DMS114 treated with DMSO at 0.1 percent for 48 hours (cell line): ENCODE measurements around the gene ULBP1.
"Not testable (repeated sequence)": the region's sequence is repeated elsewhere in the genome, so short reads cannot be mapped to it uniquely, and the experiment has no call there.

Source experiments
- DNase-seq: peaks from one replicate; lab custom pipeline; 2025; ENCODE audit not compliant: unreplicated experiment; lab: John Stamatoyannopoulos, UW

Gene ULBP1, protein sequence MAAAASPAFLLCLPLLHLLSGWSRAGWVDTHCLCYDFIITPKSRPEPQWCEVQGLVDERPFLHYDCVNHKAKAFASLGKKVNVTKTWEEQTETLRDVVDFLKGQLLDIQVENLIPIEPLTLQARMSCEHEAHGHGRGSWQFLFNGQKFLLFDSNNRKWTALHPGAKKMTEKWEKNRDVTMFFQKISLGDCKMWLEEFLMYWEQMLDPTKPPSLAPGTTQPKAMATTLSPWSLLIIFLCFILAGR

GRCh38 chr6:149963462-149964307 is at the start of gene ULBP1:
ULBP1 (plus strand) TSS chr6:149963943; CDS start chr6:149964050, 107 bp downstream.
- peak; percentile 51 for DNase-seq

- no peak for DNase-seq
These were observed 47.5 kb upstream of the ULBP1 start for GRCh38 chr6:149915970-149916865.

DNA sequence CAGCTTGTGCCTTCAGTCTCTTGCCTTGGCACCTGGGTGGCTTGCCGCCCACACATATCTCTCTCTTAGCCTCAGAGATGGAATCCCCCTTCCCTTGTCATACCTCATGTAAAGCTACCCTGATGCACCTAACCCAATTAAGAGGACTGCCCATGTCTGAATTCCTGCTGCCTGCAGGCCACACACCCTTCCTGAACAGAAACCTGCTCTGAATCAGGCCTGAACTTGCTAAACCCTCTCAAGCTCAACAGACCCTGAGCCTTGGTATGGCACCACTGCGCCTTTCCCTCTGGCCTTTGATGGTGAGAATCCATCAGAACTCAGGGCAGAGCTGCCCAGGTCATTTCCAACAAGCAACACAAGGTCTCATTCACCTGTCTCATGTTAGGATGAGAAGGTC is 46.1 kb upstream of the ULBP1 start:
- DNase-seq, result no peak

- no peak for DNase-seq
These were observed 45.4 kb upstream of the ULBP1 start for GRCh38 chr6:149918151-149918905.

DNA sequence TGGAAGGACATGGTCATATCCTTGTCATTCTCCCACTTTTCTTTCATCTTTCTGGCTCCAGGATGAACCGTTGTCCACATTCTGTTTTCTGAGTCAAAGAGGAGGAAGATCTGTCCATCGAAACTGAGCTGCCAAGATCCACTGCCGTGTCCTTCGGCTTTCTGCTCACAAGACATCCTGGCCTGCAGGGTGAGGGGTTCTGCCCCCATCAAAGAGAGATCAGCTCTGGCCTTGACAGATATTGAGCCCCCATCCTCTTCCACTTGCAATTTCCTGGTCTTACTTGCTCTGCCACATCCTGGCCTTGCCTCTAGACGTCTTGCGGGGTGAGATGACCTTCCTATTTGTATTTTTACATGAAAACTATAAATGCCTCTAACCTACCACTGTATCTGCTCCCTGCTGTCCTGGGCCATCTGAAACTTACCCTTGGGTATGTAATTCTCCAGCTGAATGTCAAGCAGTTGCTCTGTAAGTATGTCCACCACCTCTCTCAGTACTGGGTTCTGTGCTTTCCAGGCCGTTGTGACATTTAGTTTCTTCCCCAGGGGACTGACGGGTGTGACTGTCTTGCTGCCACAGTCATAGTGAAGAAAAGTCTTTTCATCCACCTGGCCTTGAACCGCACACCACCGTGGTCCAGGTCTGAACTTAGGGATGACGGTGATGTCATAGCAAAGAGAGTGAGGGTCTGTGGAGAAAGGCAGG is 44.5 kb upstream of the ULBP1 start:
- not testable (repeated sequence) for DNase-seq

DNA sequence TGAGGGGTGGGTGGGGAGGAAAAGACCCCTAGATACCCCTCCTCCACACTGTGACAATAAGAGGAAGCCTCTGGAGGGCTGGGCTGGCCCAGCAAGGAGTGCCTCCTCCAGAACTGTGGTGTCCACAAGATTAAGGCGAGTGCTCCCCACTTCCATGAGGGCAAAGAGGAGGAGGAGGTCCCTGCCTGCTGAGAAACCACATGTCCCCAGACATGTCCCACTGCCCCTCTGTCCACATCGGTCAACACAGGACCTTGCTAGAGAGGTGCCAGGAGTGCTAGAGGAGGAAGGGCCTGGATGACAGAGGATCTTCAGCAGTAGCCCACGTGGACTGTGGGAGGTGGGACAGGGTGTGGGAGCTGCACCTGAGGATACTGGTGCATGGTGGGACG is 43.9 kb upstream of the ULBP1 start:
- DNase-seq, result no peak

- no peak for DNase-seq
These were observed 42.4 kb upstream of the ULBP1 start for GRCh38 chr6:149921361-149921760.

- not testable (repeated sequence) for DNase-seq
These were observed 41.7 kb upstream of the ULBP1 start for GRCh38 chr6:149922091-149922490.

GRCh38 chr6:149922642-149923326 is 41.0 kb upstream of the ULBP1 start, which contains the start of gene RAET1G:
RAET1G (minus strand) TSS chr6:149923121; CDS start chr6:149923010, 111 bp downstream.
- peak; percentile 74 for DNase-seq

DNA sequence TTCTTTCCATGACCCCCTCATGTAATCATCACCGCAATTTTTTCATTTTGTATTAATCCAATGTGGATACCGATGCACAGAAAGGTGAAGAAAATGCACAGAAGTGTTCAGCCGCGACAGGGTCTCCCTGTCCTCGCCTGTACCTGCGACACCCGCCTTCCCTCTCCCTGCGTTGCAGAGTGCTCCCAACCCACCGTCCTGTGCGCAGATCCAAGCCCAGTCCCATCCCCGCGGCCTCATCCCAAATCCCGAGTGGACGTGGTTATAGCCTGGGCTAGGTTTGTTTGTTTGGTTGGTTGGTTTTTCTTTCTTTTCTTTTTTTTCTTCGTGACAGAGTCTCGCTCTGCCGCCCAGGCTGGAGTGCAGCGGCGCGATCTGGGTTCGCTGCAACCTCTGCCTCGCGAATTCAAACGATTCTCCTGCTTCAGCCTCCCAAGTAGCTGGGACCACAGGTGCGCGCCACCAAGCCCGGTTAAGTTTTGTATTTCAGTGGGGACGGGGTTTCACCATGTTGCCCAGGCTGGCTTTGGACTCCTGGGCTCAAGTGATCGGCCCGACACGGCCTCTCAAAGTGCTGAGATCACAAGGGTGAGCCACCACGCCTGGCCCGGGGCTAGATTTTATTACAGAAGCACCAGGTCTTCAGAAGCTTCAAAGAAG is 40.3 kb upstream of the ULBP1 start:
- no peak for DNase-seq

DNA sequence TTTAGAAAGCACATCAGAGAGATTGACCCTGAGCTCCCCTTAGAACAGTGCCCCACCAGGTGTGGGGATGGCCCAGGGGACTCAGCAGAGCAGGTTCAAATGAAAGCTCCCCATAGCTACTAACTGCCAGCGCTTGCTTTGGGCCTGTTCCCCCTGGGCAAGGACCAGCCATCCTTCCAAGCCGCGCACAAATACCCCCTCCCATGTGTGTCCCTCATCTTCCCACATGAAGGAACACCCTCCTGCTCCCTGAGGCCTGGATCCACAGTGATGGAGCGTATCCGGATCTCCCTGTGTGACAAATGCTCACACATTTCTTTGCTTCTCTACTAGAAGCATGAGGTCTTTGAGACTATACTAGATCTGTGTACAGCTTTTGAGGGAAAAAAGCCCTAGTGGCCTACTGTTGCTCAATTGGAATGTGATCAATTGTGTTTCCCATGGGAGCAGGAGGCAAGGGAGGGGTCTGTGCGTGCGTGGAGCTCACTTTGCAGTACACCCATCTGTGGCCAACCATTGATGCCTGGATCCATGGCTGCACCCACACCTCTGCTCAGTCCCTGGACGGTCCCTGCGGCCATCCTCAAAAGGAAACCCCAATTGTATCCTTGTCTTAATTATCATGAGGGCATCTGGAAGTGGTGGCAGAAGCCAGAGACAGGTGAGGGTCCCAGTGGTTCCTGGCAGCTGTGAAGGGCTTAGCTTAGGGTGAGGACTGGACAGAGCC is 39.4 kb upstream of the ULBP1 start:
- no peak for DNase-seq

- no peak for DNase-seq
These were observed 38.9 kb upstream of the ULBP1 start for GRCh38 chr6:149924933-149925252.

- no peak for DNase-seq
These were observed 38.3 kb upstream of the ULBP1 start for GRCh38 chr6:149925253-149925973.

DNA sequence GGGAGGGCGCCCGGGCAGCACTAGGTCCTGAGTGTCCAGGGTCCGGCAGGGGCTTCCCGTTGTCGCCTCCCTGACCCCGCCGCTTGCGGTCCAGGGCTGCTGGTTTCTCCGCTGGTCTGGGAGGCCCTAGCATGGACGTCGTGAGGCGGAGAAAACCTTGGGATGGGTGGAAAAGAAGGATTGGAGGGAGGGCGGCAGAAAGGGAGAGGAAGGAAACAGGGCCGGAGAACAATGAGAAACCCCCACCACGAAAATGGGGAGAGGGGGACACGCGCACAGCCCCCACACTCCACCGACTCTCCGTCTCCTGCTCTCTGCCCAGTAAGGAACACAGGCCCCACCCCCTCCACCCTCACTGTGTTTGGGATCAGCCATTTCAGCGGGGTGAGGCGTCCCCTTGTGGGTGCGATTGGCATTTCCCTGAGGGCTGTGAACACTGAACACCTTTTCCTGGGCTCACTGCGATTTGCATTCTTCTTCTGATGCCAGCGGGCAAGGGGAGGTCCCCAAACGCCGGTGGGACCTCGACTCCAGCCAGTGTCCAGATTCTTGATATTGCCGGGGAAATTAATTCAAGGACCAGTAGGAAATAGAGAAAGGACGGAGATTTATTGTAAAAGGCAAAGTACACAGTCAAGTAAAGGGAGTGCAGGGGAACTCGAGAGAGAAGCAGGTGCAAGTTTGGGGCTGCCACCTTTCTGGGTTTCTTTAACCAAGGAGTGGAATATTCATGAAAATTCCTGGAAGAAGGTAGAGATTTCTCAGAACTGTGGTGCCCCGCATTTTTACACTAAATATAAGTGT is 37.6 kb upstream of the ULBP1 start:
- peak; percentile 24 for DNase-seq

DNA sequence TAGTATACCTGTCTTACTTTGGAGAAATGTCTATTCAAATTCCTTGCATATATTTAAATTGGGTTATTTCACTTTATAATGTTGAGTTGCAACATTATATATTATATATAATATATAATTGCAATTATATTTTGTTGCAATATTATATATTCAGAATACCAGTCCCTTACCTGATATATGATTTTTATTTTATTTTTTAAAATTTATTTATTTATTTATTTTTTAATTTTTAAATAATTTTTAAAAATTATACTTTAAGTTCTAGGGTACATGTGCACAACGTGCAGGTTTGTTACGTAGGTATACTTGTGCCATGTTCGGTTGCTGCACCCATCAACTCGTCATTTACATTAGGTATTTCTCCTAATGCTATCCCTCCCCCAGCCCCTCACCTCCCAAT is 36.7 kb upstream of the ULBP1 start:
- not testable (repeated sequence) for DNase-seq

GRCh38 chr6:149929422-149929821 is 34.3 kb upstream of the ULBP1 start:
- DNase-seq, result no peak

GRCh38 chr6:149931501-149931900 is 32.2 kb upstream of the ULBP1 start:
- DNase-seq, result no peak
